Stimulated activated CD4-positive, alpha-beta T cell treated with anti-CD3 and anti-CD28 coated beads, Interleukin-12 subunit alpha, Interleukin-12 subunit beta, amount 100 ng/mL, for 48 hours (primary cell): Measurements from ENCODE around the gene NRCAM.
"Not testable (repeated sequence)": the region's sequence is repeated elsewhere in the genome, so short reads cannot be mapped to it uniquely, and the experiment has no call there.

Experiments used
- DNase-seq, 3 donors: peaks; one replicate each; pipeline ENCODE4 v3.0.0-alpha.2; 2020; ENCODE audit warnings: low read depth in 2 of 3, low spot score in 1 of 3

The NRCAM gene

DNA sequence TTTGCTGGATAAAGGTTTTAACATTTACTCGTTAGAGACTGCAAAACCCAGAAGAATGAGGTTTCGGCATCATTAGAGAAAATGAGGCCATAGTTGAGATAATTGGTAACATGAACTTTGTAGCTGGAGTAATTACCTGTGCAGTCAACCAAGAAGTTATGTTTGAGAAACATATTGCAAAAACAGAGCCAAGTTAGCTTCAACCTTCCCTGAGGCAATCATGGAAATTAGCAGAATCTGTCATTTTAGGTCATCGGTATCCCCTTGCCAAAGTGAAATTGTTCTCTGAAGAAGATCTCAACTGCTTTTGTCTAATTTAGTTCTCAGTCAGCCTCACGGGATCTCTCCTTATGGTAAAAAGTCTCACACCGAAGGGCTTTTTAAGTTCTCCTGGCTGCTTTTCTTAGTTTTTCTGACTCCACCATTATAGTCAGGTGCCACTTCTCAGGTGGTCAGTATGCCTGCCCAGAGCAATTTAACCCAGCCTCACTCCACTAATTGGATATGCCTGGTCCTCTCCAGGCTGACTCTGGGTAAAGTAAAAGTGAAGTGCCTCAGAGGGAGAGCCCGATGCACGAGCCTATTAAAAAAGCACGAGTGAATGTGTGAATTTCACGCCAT is 52.5 kb downstream of the NRCAM start:
- DNase-seq = no peak

DNA sequence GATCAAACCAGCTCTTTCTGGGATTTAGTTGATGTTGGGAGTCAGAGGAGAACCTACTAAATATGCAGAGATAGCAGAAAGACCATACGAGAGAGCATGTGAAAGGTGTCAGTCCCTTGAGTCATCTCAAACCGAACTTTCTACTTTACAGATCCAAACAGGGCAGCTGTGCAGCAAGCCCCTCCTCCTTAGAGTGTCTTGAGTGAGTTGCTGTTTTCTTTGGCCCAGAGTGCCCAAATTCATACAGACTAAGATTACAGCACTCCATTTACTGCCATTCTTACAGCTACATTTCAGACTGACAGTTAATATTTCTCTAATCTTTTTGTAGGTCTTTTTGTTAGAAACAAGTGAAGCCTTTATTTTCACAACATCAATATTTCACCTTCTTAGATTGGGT is 53.4 kb downstream of the NRCAM start:
- DNase-seq = no peak

DNA sequence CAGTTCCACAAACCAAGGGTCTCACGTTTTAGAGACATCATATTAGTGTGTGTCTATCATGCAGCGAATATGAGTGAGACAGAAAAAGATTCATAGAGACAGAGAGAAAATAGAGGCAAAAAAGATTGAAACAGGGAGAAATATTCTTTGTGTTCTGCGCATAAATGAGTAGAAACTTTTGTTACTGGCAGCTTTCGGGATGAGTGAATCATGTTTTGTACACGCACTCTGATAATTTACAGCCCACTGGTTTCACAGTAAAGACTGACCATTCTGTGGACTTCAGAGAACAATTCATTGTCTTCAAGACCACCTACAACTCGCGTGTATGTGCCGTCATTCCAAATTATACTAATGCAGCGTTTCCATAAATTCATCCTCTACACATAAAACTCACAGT is 60.2 kb downstream of the NRCAM start:
- DNase-seq = no peak

GRCh38 chr7:108395426-108395825 is 60.8 kb downstream of the NRCAM start:
- DNase-seq = no peak

DNA sequence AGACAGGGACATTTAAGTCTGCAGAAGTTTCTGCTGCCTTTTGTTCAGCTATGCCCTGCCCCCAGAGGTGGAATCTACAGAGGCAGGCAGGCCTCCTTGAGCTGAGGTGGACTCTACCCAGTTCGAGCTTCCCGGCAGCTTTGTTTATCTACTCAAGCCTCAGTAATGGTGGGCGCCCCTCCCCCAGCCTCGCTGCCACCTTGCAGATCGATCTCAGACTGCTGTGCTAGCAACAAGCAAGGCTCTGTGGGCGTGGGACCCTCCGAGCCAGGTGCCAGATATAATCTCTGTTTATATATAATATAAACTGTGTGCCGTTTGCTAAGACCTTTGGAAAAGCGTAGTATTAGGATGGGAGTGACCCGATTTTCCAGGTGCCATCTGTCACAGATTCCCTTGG is 63.1 kb downstream of the NRCAM start:
- not testable (repeated sequence) for DNase-seq

GRCh38 chr7:108387686-108388085 is 68.5 kb downstream of the NRCAM start:
- DNase-seq = not testable (repeated sequence)

DNA sequence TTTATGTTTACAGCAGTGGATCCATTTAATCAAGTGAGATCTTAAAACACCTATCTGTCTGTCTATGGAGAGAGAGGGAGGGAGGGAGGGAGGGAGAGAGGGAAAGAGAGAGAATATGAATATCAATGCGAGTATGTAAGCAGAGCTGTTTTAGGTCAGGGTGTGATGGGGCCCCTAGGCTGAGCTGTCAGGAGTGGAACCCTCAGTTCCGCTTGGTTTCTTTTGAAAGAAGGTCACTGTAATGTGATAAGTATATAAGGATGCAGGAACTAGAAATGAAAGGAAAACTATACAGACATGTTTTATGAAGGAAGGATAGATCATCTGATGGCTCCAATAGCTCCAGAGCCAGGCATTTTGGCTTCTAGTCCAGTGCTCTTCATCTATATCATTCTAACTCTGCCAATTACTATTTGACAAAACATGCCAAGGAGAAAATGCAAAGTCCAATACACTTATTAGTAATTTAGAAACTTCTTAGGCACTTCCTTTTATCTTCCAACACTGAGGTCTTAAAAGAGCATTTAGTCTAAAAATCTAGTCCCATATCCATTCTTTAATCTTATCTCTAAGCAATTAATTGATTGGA is 70.3 kb downstream of the NRCAM start:
- no peak for DNase-seq

DNA sequence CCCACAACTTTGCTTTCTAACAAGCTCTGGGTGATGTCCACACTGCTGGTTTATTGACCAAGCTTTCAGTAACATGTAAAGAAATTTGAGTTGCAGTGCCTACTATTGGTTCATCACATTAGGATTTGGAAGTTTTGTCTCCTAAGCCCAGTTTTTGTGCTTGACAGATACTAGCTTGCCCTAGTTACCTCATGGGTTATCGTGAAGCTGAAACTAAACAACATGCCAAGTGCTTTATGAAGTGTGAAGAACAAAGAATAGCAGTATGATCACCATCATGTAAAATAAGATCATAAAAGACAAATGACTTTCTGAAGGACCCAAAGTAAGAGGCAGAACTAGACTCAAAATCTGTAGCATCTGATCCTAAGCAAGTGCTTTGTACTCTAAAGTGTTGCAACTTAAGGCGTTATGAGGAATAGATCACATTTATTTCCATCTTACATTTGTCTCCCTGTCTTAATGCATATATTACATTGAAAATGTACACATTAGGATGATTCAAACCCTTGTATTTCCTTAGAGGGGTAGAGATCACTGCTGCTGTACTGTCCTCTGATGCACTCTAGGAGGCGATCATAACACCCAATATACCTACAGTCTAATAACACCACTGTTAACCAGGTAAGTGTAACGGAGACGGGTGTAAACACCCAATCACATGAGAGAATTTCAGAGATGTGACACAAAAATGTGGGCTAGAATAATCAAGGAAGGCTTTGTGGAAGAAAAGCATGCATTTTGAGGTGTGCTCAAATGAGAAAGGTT is 71.3 kb downstream of the NRCAM start:
- no peak for DNase-seq

DNA sequence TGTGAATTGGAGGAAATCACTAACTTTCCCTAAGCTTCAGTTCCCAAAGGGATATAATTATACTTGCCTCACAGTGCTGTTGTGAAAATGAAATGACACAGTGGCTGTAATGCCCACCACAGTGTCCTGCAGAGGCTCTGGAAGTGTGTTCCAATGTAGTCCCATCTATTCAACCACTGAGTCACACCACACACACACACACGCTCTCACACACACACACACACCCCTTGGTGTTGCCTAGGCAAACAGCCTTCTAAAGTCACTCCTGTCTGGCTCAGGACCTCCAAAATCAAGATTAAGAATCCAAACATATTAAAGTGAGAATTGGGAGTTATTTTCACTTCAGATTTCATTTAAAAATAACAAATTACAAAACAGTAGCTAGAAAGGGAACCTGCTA is 73.3 kb downstream of the NRCAM start:
- no peak for DNase-seq

- no peak for DNase-seq
Measured at GRCh38 chr7:108380517-108380916, 75.7 kb downstream of the NRCAM start.

DNA sequence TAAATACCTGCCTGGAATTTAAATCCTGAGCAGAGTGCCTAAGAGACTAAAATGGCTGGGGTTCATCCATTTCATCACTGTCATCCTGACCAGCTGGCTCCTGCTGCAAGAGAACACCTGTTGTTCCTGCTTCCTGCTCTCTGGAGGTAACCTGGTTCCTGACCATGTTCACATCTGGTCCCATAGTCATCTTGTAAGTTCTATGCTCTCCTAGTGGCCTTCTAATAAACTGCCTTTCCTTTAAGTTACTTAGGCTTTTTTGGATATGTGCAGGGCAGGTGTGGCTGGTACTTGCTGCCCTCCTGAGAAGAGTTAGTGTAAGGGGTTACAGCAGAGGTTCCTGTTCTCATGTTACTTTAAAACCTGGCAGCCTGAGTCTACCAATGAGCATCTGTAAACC is 80.0 kb downstream of the NRCAM start:
- no peak for DNase-seq

- no peak for DNase-seq
Measured at GRCh38 chr7:108375668-108376067, 80.6 kb downstream of the NRCAM start.

DNA sequence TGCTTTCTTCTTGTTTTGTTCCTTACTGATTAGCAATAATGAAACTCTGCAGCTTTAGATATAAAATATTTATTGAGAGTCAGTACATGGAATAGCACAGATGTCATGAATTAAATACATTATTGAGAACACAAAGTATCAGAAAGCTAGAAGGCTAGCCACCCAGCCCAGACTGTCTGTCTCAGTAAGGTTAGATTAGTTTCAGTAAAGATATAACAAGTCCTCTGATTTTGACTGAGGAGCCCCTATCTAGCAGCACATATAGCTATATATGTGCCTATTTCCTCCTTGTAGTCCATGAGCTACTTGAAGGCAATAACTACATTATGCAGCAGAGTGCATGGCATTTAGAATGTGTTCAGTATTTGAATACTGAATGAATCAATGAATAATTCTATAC is 81.3 kb downstream of the NRCAM start:
- no peak for DNase-seq

DNA sequence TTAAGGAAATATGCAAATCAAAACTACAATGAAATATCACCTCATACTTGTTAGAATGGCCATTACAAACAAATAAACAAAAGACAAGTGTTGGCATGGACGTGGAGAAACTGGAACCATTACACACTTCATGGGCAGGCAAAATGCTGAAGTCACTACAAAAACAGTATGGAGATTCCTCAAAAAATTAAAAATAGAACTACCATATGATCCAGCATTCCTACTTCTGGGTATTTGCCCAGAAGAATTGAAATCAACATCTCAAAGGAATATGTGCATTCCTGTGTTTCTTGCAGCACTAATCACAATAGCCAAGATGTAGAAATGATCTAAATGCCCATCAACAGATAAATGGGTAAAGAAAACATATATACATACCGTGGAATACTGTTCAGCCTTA is 83.6 kb downstream of the NRCAM start:
- DNase-seq = no peak

GRCh38 chr7:108370616-108371015 is 85.6 kb downstream of the NRCAM start:
- DNase-seq = no peak

DNA sequence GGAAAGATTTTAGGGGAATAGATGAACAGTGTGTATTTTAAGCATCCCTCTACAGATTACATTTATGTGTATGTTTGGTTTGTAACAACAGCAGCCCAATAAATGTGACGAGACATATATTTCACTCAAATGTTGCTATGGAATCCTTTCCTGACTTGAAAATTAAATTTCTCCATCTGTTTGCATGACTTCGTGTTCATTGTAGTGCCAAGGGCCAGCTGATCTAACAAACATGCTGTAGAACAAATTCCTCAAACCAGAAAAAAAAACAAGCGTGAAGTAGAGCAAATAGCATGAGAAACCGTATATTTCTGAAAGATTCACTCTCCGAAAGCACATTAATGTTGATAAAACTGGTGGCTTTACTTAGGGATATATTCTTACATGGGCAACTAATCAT is 87.8 kb downstream of the NRCAM start:
- no peak for DNase-seq

GRCh38 chr7:108367946-108368345 is 88.3 kb downstream of the NRCAM start:
- no peak for DNase-seq

- DNase-seq = no peak
Measured at GRCh38 chr7:108367314-108367713, 88.9 kb downstream of the NRCAM start.

DNA sequence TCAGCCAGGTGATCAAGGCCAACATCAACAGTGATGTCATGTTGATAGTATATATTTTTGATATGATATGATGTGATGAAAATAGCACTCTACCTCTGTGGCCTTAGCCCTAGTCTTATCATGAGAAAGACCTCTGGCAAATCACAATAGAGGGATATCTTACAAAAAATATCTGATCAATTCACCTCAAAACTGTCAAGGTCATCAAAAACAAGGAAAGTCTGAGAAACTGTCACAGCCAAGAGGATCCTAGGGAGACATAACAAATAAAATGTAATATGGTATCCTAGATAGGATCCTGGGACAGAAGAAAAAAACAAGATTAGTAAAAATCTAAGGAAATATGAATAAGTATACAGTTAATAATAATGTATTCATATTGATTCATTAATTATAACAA is 92.6 kb downstream of the NRCAM start:
- DNase-seq = no peak

GRCh38 chr7:108360058-108360800 is 96.0 kb downstream of the NRCAM start:
- no peak for DNase-seq

- no peak for DNase-seq
Measured at GRCh38 chr7:108358553-108358952, 97.7 kb downstream of the NRCAM start.

DNA sequence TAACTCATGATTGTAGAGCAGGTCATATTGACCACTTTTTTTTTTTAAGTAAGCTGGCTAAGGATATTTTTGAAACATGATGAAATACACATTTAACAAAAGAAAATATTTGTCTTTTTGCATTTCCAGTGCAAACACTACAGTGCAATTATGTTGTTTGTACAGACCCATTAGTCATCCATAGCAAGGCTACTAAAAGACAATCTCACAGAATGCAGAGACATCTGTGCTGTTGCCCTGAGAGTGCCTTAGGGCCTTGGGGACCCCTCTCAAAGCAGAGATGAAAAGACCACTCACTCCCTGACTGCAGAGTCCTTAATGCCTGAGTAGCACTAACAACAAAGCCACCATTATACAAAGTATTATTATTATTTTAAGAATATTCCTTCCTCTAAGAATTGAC is 104.5 kb downstream of the NRCAM start:
- DNase-seq = no peak
